ENCODE measurements around the gene CEMIP.

GRCh38 chr15:80745888-80746287 lies 33.3 kb upstream of the CEMIP start:
- TF ChIP-seq CTCF (IDR thresholded peaks at IDR 0.05; ENCODE audit: insufficient read depth, low read length, poor library complexity, severe bottlenecking) = no peak
- TF ChIP-seq EZH2phosphoT487 (conservative IDR thresholded peaks at IDR 0.05; ENCODE audit: low read length) = no peak

Measured in SU-DHL-6 (cell line).